Esophagus (tissue), 2 donors: ENCODE results near the gene IPO9. TPM values are rescaled to one million over a fixed set of nuclear protein-coding genes. Genes with fewer than 3 reads are reported as not detected.
"Not testable (repeated sequence)": the region's sequence is repeated elsewhere in the genome, so short reads cannot be mapped to it uniquely, and the experiment has no call there.

Experiments
- H3K27ac ChIP-seq, 2 donors: one replicate each; pipeline ENCODE4 v1.5.1; 2013; ENCODE audit warnings: low read depth in 2 of 2, mild to moderate bottlenecking in 2 of 2, inconsistent platforms in 1 of 2, low read length in 1 of 2, moderate library complexity in 1 of 2
- H3K27me3 ChIP-seq, 2 donors: one replicate each; pipeline ENCODE4 v1.6.1; 2013; ENCODE audit warnings: low read length in 2 of 2, control low read depth in 1 of 2, mild to moderate bottlenecking in 1 of 2; ENCODE audit not compliant: insufficient read depth in 2 of 2, control insufficient read depth in 1 of 2
- H3K36me3 ChIP-seq, 2 donors: one replicate each; pipeline ENCODE4 v1.6.1; 2013; ENCODE audit warnings: low read length in 1 of 2; ENCODE audit not compliant: control insufficient read depth in 2 of 2, insufficient read depth in 2 of 2
- H3K4me1 ChIP-seq, 2 donors: one replicate each; pipeline ENCODE4 v1.6.1; 2013; ENCODE audit warnings: low read length in 1 of 2; ENCODE audit not compliant: control insufficient read depth in 2 of 2, insufficient read depth in 2 of 2
- H3K4me3 ChIP-seq, 2 donors: one replicate each; pipeline ENCODE4 v1.5.1; 2013; ENCODE audit warnings: low read length in 2 of 2, mild to moderate bottlenecking in 2 of 2, low read depth in 1 of 2, moderate library complexity in 1 of 2
- H3K9me3 ChIP-seq, 2 donors: one replicate each; pipeline ENCODE4 v1.6.1; 2013; ENCODE audit warnings: mild to moderate bottlenecking in 2 of 2, low read depth in 1 of 2, low read length in 1 of 2, moderate library complexity in 1 of 2; ENCODE audit not compliant: control insufficient read depth in 2 of 2, insufficient read depth in 1 of 2
- WGBS, 2 donors: extraction: QIAGEN DNeasy Blood & Tissue Kit; methylation state at CpG; one replicate each; pipeline ENCODE4 v1.1.7; 2013; 5-methylcytosine and 5-hydroxymethylcytosine counted together
- polyA plus RNA-seq, 2 donors: library from polyadenylated mRNA; stranded (reverse); fragments of 200-250 nt; gene quantifications; one replicate each; pipeline ENCODE4 v1.2.3, GENCODE V29; 2013
- donor health status: healthy with polysubstance abuse.
- donor health status: Bipolar disorder and iron deficiency.

Gene IPO9
- polyA plus RNA-seq, 2 donors = 11.2 to 11.5 TPM

- Histone ChIP-seq H3K4me3 (no peak overlapping the region), H3K36me3 (no peaks in the 10 kb centered on the region), H3K27me3 (no peaks in the 10 kb centered on the region), H3K4me1 (no peaks in the 10 kb centered on the region), H3K9me3 (no peaks in the 10 kb centered on the region), H3K27ac (no peak overlapping the region)
- WGBS, 2 donors = 80 to 92% methylated on average over 2 of the region's 2 CpGs
Observed at GRCh38 chr1:201841265-201841912, 12.4 kb downstream of the IPO9 start.

- H3K9me3 ChIP-seq = no peaks in the 10 kb centered on the region
- H3K4me3 ChIP-seq = no peak overlapping the region
- WGBS, 2 donors = 93 to 95% methylated on average over 2 of the region's 2 CpGs
- H3K36me3 ChIP-seq = no peaks in the 10 kb centered on the region
- H3K4me1 ChIP-seq = no peaks in the 10 kb centered on the region
- no peaks in the 10 kb centered on the region for H3K27me3 ChIP-seq
- no peak overlapping the region for H3K27ac ChIP-seq
Observed at GRCh38 chr1:201842472-201843027, 13.6 kb downstream of the IPO9 start.

GRCh38 chr1:201845331-201846083, 16.6 kb downstream of the IPO9 start:
- peaks cover 0 to 2% of the 10 kb centered on the region in 2 donors for H3K36me3 ChIP-seq
- H3K9me3 ChIP-seq = no peaks in the 10 kb centered on the region
- H3K27ac ChIP-seq = no peak overlapping the region
- H3K4me1 ChIP-seq = no peaks in the 10 kb centered on the region
- H3K4me3 ChIP-seq = no peak overlapping the region
- 73 to 74% methylated on average over 2 of the region's 2 CpGs for WGBS, 2 donors
- no peaks in the 10 kb centered on the region for H3K27me3 ChIP-seq

GRCh38 chr1:201847150-201847549, 18.2 kb downstream of the IPO9 start:
- 47 to 51% methylated on average over 1 of the region's 1 CpG for WGBS, 2 donors

GRCh38 chr1:201848230-201848629, 19.3 kb downstream of the IPO9 start:
- H3K36me3 ChIP-seq = peaks cover 4 to 7% of the 10 kb centered on the region in 2 donors
- H3K27ac ChIP-seq = no peak overlapping the region
- no peaks in the 10 kb centered on the region for H3K4me1 ChIP-seq
- H3K4me3 ChIP-seq = no peak overlapping the region
- 93 to 95% methylated on average over 6 of the region's 6 CpGs for WGBS, 2 donors
- no peaks in the 10 kb centered on the region for H3K27me3 ChIP-seq
- H3K9me3 ChIP-seq = no peaks in the 10 kb centered on the region

More at GRCh38 chr1:201847150-201847549, 18.2 kb downstream of the IPO9 start:
- Histone ChIP-seq H3K4me3 (no peak overlapping the region), H3K36me3 (peaks cover 2% of the 10 kb centered on the region in 2 donors), H3K4me1 (no peaks in the 10 kb centered on the region), H3K27me3 (no peaks in the 10 kb centered on the region), H3K27ac (no peak overlapping the region), H3K9me3 (no peaks in the 10 kb centered on the region)

GRCh38 chr1:201849372-201850052, 20.6 kb downstream of the IPO9 start:
- Histone ChIP-seq H3K27me3 (no peaks in the 10 kb centered on the region), H3K4me1 (no peaks in the 10 kb centered on the region), H3K4me3 (no peak overlapping the region), H3K27ac (no peak overlapping the region), H3K36me3 (peaks cover 5 to 7% of the 10 kb centered on the region in 2 donors), H3K9me3 (no peaks in the 10 kb centered on the region)
- WGBS, 2 donors = 78 to 93% methylated on average over 2 of the region's 2 CpGs

GRCh38 chr1:201850053-201850397, 21.1 kb downstream of the IPO9 start:
- Histone ChIP-seq H3K4me3 (no peak overlapping the region), H3K27ac (no peak overlapping the region), H3K36me3 (peaks cover 7% of the 10 kb centered on the region in 2 donors), H3K9me3 (no peaks in the 10 kb centered on the region), H3K27me3 (no peaks in the 10 kb centered on the region), H3K4me1 (no peaks in the 10 kb centered on the region)
- 26 to 29% methylated on average over 1 of the region's 1 CpG for WGBS, 2 donors

GRCh38 chr1:201851949-201852348, 23.0 kb downstream of the IPO9 start:
- WGBS, 2 donors = 86 to 90% methylated on average over 1 of the region's 1 CpG
- Histone ChIP-seq H3K27ac (no peak overlapping the region), H3K4me3 (no peak overlapping the region), H3K9me3 (no peaks in the 10 kb centered on the region), H3K27me3 (no peaks in the 10 kb centered on the region), H3K4me1 (no peaks in the 10 kb centered on the region), H3K36me3 (peaks cover 9 to 11% of the 10 kb centered on the region in 2 donors)

GRCh38 chr1:201856722-201857121, 27.8 kb downstream of the IPO9 start:
- not testable (repeated sequence) for H3K4me1 ChIP-seq, H3K4me3 ChIP-seq, H3K27me3 ChIP-seq, H3K27ac ChIP-seq, H3K36me3 ChIP-seq, H3K9me3 ChIP-seq
- 95 to 96% methylated on average over 2 of the region's 2 CpGs for WGBS, 2 donors
